ENCODE results near the gene CARS1.

DNA sequence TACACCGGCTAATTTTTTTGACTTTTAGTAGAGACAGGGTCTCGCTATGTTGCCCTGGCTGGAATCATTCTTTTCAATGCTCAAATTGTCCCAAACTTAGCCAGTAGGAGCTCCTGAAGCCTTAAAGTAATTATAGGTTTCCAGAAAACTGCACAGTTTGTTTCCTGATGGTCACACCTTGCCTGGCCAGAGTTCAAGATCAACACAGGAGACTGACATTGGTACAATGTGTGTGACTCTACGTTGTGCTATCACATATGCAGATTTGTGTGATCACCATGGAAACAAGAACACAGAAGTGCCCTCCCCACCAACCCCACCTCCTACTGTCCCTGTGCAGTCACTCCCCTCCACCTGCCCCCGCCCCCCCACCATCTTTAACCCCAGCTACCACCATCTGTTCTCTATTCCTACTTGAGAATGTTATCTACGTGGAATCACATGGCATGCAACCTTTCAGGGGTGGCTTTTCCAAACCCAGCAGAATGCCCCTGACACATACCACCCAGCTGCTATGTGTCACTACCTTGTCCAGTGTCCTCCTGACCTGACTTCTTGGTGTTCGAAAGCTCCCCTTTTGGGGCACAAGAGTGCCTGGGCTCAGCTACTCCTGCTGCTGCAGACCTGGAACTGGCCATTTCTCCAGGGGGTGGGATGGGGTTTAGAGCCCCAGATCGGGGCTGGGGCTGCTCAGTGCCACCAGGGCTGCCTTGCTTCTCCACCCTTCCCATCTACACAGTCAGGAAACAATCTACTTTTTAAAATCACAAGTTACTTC, 59.0 kb downstream of the CARS1 start:
- no peak for TF ChIP-seq REST (IDR thresholded peaks at IDR 0.05; ENCODE audit: insufficient read depth in 1 of 2, low read depth in 2 of 2, low read length in 2 of 2)
- TF ChIP-seq SIN3A (IDR thresholded peaks at IDR 0.05; ENCODE audit: borderline replicate concordance, insufficient read depth, low read length): no peak
- no peak for TF ChIP-seq FOXP2 (optimal IDR thresholded peaks at IDR 0.05; ENCODE audit: borderline replicate concordance, extremely low read depth, extremely low read length, insufficient read depth)
- TF ChIP-seq TAF1 (IDR thresholded peaks at IDR 0.05; ENCODE audit: borderline replicate concordance, insufficient read depth, low read length): no peak
